ENCODE measurements around the gene HDAC4.

DNA sequence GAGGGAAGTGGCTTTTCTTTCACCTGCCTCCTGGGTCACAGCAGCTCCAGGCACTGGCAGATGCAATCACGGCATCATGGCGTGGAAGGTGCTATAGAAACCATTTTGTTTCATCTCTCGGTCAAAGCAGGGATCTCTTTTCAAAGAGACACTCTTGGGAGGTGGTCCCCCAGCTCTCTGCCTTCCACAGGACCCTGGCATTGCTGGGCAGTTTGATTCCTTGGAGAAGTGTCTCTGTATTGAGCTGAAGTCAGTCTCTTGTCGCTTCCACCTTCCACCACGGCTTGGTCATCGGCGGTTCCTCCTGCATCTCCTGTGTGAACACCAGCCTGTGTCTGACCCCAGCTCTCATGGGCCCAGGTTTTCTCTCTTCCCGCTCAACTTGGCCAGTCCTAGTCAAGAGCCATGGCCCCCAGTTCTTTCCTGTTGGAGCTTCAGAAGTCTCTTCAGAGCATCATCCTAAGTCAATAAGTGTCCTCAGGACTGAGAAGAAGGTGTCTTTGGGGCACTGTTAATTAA is 42.3 kb upstream of the HDAC4 start:
- TF ChIP-seq GATA3 (IDR thresholded peaks at IDR 0.05; ENCODE audit: borderline replicate concordance), result no peak
- no peak for TF ChIP-seq ZC3H11A (IDR thresholded peaks at IDR 0.05)
- TF ChIP-seq, protein P1, sequence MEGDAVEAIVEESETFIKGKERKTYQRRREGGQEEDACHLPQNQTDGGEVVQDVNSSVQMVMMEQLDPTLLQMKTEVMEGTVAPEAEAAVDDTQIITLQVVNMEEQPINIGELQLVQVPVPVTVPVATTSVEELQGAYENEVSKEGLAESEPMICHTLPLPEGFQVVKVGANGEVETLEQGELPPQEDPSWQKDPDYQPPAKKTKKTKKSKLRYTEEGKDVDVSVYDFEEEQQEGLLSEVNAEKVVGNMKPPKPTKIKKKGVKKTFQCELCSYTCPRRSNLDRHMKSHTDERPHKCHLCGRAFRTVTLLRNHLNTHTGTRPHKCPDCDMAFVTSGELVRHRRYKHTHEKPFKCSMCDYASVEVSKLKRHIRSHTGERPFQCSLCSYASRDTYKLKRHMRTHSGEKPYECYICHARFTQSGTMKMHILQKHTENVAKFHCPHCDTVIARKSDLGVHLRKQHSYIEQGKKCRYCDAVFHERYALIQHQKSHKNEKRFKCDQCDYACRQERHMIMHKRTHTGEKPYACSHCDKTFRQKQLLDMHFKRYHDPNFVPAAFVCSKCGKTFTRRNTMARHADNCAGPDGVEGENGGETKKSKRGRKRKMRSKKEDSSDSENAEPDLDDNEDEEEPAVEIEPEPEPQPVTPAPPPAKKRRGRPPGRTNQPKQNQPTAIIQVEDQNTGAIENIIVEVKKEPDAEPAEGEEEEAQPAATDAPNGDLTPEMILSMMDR (IDR thresholded peaks at IDR 0.05), result no peak
- TF ChIP-seq NFE2L2 (conservative IDR thresholded peaks at IDR 0.05; ENCODE audit: low read length), result no peak
- no peak for TF ChIP-seq CHD2 (IDR thresholded peaks at IDR 0.05; ENCODE audit: low read length, partially characterized antibody)
- TF ChIP-seq MAZ (IDR thresholded peaks at IDR 0.05; ENCODE audit: borderline replicate concordance, low read depth, low read length), result no peak
- no peak for TF ChIP-seq E2F6 (IDR thresholded peaks at IDR 0.05; ENCODE audit: borderline replicate concordance, low read depth)
- no peak for TF ChIP-seq HOXB13 (CRISPR knock-in tag; IDR thresholded peaks at IDR 0.05; ENCODE audit: low read depth)
- no peak for TF ChIP-seq CHD4 (IDR thresholded peaks at IDR 0.05; ENCODE audit: borderline replicate concordance)

Data from A549 (cell line).